Mesendoderm (in vitro differentiated cells): ENCODE results near the gene IGFBP2.

ENCODE experiments used
- DNase-seq: peaks from one replicate; pipeline ENCODE4 v3.0.0; 2013
- H2AK5ac ChIP-seq: 2 replicates; pipeline ENCODE4 v1.6.1; 2013; ENCODE audit warnings: low read length, inconsistent platforms
- H2BK120ac ChIP-seq: 2 replicates; pipeline ENCODE4 v1.6.1; 2013; ENCODE audit warnings: low read depth, mild to moderate bottlenecking, low read length, moderate library complexity, mixed read lengths
- H2BK15ac ChIP-seq: replicated peaks from 2 replicates; pipeline ENCODE4 v1.6.1; 2013; ENCODE audit warnings: low read depth, mild to moderate bottlenecking, moderate library complexity
- H2BK5ac ChIP-seq: 2 replicates; pipeline ENCODE4 v1.6.1; 2013; ENCODE audit warnings: low read length, inconsistent platforms
- H3K18ac ChIP-seq: 2 replicates; pipeline ENCODE4 v1.6.1; 2013; ENCODE audit warnings: mild to moderate bottlenecking, low read length, mixed read lengths
- H3K23ac ChIP-seq: one replicate; pipeline ENCODE4 v1.6.1; 2013; ENCODE audit warnings: low read length
- H3K27ac ChIP-seq: 2 replicates; pipeline ENCODE4 v1.5.1; 2013; ENCODE audit warnings: low read depth, mild to moderate bottlenecking, inconsistent platforms, low read length, moderate library complexity
- H3K27me3 ChIP-seq: 2 replicates; pipeline ENCODE4 v1.6.1; 2013; ENCODE audit warnings: low read length, control low read depth, mild to moderate bottlenecking, inconsistent platforms; ENCODE audit not compliant: insufficient read depth, poor library complexity
- H3K36me3 ChIP-seq: 2 replicates; pipeline ENCODE4 v1.6.1; 2013; ENCODE audit warnings: low read length, inconsistent platforms; ENCODE audit not compliant: control insufficient read depth, insufficient read depth
- H3K4ac ChIP-seq: one replicate; pipeline ENCODE4 v1.6.1; 2013; ENCODE audit warnings: low read depth, mild to moderate bottlenecking, low read length, moderate library complexity
- H3K4me1 ChIP-seq: 2 replicates; pipeline ENCODE4 v1.6.1; 2013; ENCODE audit warnings: low read depth, low read length, inconsistent platforms; ENCODE audit not compliant: control insufficient read depth
- H3K4me2 ChIP-seq: 2 replicates; pipeline ENCODE4 v1.6.1; 2013; ENCODE audit warnings: low read length
- H3K4me3 ChIP-seq: 2 replicates; pipeline ENCODE4 v1.5.1; 2013; ENCODE audit warnings: mild to moderate bottlenecking, low read length
- H3K56ac ChIP-seq: one replicate; pipeline ENCODE4 v1.6.1; 2013; ENCODE audit warnings: low read length
- H3K79me1 ChIP-seq: 2 replicates; pipeline ENCODE4 v1.6.1; 2013; ENCODE audit warnings: low read length, inconsistent platforms
- H3K79me2 ChIP-seq: 2 replicates; pipeline ENCODE4 v1.6.1; 2013; ENCODE audit warnings: mild to moderate bottlenecking, low read length; ENCODE audit not compliant: control insufficient read depth, insufficient read depth
- H3K9ac ChIP-seq: 2 replicates; pipeline ENCODE4 v1.6.1; 2013; ENCODE audit warnings: low read length, inconsistent platforms
- H4K5ac ChIP-seq: one replicate; pipeline ENCODE4 v1.6.1; 2013; ENCODE audit warnings: low read length
- H4K8ac ChIP-seq: one replicate; pipeline ENCODE4 v1.6.1; 2013; ENCODE audit warnings: low read depth, mild to moderate bottlenecking, control low read depth, low read length, moderate library complexity
- WGBS: extraction: QIAGEN DNeasy Blood & Tissue Kit; methylation state at CpG from one replicate; pipeline ENCODE4 v1.1.7; 2013; ENCODE audit warnings: low lambda C conversion rate, missing lambda C conversion rate; ENCODE audit not compliant: insufficient coverage; ENCODE audit errors: extremely low coverage; 5-methylcytosine and 5-hydroxymethylcytosine counted together

Gene IGFBP2

DNA sequence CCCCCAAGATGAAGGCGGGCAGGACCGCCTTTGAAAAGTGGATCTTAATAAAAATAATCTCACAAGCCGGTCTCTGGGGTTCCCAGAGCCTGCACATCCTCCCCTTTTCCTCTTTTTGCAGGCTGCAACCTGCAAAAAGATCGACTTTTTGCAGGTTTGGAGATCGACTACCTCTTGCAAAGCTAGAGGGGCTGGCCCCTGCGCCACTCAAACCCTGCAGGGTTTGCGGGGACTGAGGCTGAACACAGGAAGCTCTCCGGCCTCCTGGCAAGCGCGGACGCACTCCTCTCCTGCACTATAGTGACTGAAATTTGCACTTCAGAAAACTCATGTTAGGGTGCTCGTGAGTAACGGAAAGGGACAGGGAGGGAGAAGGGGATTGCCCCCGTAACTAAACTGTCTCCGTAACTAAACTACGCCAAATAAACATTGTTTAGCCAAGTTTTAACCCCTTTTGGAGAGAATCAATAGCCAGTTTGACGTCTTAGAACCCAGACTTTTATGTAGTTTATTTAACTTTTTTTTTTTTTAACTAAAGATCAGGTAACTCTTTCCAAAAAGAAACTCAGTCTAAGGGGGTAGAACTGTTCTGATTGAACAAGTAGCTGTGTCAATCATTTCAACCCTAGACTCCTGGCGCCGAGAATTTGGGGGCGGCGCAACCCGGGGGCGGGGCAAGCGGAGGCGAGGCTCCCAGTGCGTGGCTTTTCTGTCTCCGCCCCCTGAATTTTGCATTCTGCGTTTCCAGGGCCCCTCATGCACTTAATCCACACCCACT is 59.6 kb downstream of the IGFBP2 start:
- Histone ChIP-seq H2BK5ac (no peak overlapping the region), H3K79me1 (no peaks in the 10 kb centered on the region), H3K18ac (no peak overlapping the region), H3K27ac (peak overlapping the region; percentile 28), H3K79me2 (no peaks in the 10 kb centered on the region), H3K27me3 (peaks cover 14% of the 10 kb centered on the region), H3K4me3 (peak overlapping the region; percentile 52), H3K36me3 (no peaks in the 10 kb centered on the region), H3K9ac (peak overlapping the region; percentile 53), H4K5ac (no peak overlapping the region), H4K8ac (no peak overlapping the region), H3K23ac (no peak overlapping the region), H3K4me2 (peak overlapping the region; percentile 98), H2BK15ac (no peak overlapping the region), H3K56ac (peak overlapping the region; percentile 75), H3K4ac (no peak overlapping the region), H3K4me1 (peaks cover 10% of the 10 kb centered on the region), H2AK5ac (no peak overlapping the region), H2BK120ac (no peak overlapping the region)
- WGBS, result no CpG with 5 or more reads among the region's 28 CpGs
- peak; percentile 69 for DNase-seq

DNA sequence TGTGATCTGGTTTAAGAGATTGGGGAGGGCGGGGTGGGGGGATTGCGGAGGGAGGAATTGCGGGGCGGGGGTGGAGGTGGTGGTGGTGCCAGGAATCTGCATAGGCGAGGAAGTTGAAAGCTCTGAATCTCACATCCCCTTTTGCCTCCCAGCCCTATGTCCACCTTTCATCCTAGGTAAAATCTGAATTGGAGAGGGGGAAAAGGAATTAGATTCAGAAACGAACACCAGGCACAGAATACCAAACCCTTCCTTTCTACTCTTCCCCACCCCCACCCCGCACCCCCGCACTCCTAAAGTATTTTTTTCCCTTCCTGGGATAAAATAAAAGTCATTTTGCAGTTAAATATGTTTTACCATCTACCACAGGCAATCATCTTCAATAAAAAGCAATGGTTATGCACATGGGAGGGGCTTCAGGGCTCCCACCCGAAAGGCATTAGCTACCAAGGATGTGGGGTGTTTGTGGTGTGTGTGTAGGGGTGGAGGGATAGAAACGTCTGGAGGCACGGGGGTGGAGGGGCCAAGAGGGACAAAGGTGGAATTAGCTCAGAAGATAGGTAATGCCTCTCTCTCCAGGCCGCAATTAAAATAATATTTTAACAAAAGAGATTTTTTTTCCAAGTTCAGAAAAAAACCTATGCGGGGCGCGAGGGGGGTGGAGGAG is 60.3 kb downstream of the IGFBP2 start:
- no CpG with 5 or more reads among the region's 15 CpGs for WGBS

DNA sequence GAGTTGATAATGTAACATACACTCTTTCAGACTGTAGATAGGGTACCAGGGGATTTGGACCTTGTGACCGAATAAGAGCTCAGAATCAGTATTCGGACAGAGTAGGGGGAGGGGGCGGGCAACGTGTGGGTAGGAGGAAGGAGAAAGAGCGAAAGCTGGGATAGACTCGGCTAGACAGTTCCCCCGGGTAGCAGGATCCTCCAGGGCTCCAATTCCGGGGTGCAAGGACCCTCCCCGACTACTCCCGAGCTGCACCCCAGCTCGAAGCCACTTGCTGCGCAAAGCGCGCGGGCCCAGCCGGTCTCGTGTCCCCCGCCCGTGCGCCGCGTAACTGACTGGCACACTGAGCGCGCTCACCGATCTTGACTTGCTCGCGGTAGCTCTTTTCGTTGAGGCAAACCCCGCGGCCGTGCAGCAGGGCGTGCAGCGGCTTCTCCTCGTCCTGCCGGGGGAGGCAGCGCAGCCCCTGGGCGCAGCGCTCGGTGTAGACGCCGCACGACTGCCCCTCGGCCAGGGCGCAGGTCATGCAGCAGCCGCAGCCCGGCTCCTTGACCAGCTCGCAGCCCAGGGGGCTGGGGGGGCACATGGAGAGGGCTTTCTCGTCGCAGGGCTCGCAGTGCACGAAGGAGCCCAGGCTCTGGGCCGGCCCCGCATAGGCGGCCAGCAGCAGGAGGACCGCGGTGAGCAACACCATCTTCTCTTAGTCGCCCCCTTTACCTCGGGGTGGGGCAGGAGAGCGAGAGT is 61.0 kb downstream of the IGFBP2 start:
- peak overlapping the region; percentile 54 for H3K56ac ChIP-seq
- no peak overlapping the region for H4K8ac ChIP-seq
- H2BK120ac ChIP-seq, result no peak overlapping the region
- H3K27ac ChIP-seq, result no peak overlapping the region
- H2AK5ac ChIP-seq, result no peak overlapping the region
- H3K36me3 ChIP-seq, result no peaks in the 10 kb centered on the region
- H4K5ac ChIP-seq, result no peak overlapping the region
- no peak overlapping the region for H2BK5ac ChIP-seq
- DNase-seq, result peak; percentile 67
- H2BK15ac ChIP-seq, result no peak overlapping the region
- H3K79me2 ChIP-seq, result no peaks in the 10 kb centered on the region
- peaks cover 10% of the 10 kb centered on the region for H3K4me1 ChIP-seq
- H3K4me2 ChIP-seq, result peak overlapping the region; percentile 79
- no peak overlapping the region for H3K4ac ChIP-seq
- peaks cover 14% of the 10 kb centered on the region for H3K27me3 ChIP-seq
- peak overlapping the region; percentile 37 for H3K9ac ChIP-seq
- no peaks in the 10 kb centered on the region for H3K79me1 ChIP-seq
- H3K18ac ChIP-seq, result no peak overlapping the region
- peak overlapping the region; percentile 6 for H3K4me3 ChIP-seq
- no CpG with 5 or more reads among the region's 59 CpGs for WGBS
- peak overlapping the region; percentile 89 for H3K23ac ChIP-seq

More for the DNA sequence above, 60.3 kb downstream of the IGFBP2 start:
- Histone ChIP-seq H3K4me1 (peaks cover 10% of the 10 kb centered on the region), H2BK15ac (no peak overlapping the region), H2AK5ac (no peak overlapping the region), H4K5ac (no peak overlapping the region), H3K18ac (no peak overlapping the region), H2BK5ac (no peak overlapping the region), H3K79me2 (no peaks in the 10 kb centered on the region), H3K27ac (no peak overlapping the region), H3K4me3 (no peak overlapping the region), H3K4ac (no peak overlapping the region), H3K56ac (peak overlapping the region; percentile 54), H3K36me3 (no peaks in the 10 kb centered on the region), H3K4me2 (peak overlapping the region; percentile 79), H4K8ac (no peak overlapping the region), H3K9ac (no peak overlapping the region), H3K23ac (no peak overlapping the region), H3K79me1 (no peaks in the 10 kb centered on the region), H2BK120ac (no peak overlapping the region), H3K27me3 (peaks cover 14% of the 10 kb centered on the region)
- DNase-seq, result no peak

DNA sequence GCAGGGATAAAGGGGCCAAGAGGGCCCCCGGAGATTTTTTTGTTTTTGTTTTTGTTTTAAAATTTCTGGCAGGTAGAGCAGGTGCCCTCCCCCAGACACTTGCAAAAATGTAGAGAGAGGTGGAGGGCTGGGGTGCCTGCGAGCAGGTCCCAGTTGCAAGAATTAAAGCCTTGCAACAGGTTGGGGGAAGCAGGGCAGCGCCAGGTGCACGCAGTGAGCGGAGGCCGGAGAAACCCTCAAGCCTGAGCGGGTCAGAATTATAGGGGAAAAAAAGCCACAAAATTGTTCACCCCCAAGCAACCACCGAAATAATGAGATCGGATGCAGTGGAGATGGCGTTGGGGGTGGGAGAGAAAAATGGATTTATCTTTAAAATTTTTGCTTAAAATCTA is 61.6 kb downstream of the IGFBP2 start:
- Histone ChIP-seq H3K27me3 (peaks cover 14% of the 10 kb centered on the region), H3K4me1 (peaks cover 10% of the 10 kb centered on the region), H3K36me3 (no peaks in the 10 kb centered on the region), H4K8ac (no peak overlapping the region), H3K56ac (no peak overlapping the region), H3K79me2 (no peaks in the 10 kb centered on the region), H3K4me2 (peak overlapping the region; percentile 79), H3K9ac (no peak overlapping the region), H3K4me3 (no peak overlapping the region), H3K18ac (no peak overlapping the region), H2BK5ac (no peak overlapping the region), H2BK15ac (no peak overlapping the region), H4K5ac (no peak overlapping the region), H2AK5ac (no peak overlapping the region), H3K27ac (no peak overlapping the region), H3K79me1 (no peaks in the 10 kb centered on the region), H3K23ac (peak overlapping the region; percentile 89), H2BK120ac (no peak overlapping the region), H3K4ac (no peak overlapping the region)
- no peak for DNase-seq
- WGBS, result no CpG with 5 or more reads among the region's 10 CpGs

DNA sequence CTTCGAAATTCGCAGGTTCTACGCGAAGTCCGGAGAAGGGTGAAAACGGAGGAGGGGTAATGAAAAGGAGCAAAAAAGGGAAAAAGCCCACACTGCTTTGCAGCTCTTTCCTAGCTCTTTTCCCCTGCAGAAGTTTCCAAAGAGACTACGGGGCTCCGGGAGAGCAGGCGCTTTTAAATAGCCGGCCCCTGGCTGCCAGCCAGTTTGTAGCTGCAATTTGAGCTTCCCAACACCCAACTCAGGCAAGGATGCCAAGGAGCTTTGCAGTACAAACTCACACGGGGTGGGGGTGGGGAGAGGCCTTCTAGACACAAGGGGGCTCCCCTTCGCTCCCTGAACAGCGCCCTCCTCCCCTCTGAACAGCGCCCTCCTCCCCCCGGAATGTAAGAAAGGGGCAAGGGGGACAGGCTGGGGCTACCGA is 62.2 kb downstream of the IGFBP2 start, which contains the start of gene IGFBP5:
Gene IGFBP5 (minus strand): TSS at position 149 of the 421 bp plus-strand sequence. CDS start 774 bp downstream, outside the sequence.
- Histone ChIP-seq H3K4me3 (no peak within 1 kb of the TSS), H2BK5ac (no peak within 1 kb of the TSS), H3K9ac (peak within 1 kb of the TSS; percentile 37), H2BK120ac (no peak within 1 kb of the TSS), H2AK5ac (no peak within 1 kb of the TSS), H3K36me3 (no peaks in the 10 kb centered on the region), H4K5ac (no peak within 1 kb of the TSS), H3K79me1 (no peaks in the 10 kb centered on the region), H3K79me2 (no peaks in the 10 kb centered on the region), H3K4ac (no peak within 1 kb of the TSS), H3K23ac (peak within 1 kb of the TSS; percentile 89), H3K56ac (peak within 1 kb of the TSS; percentile 54), H2BK15ac (no peak within 1 kb of the TSS), H3K4me2 (peak within 1 kb of the TSS; percentile 79), H3K27me3 (peaks cover 14% of the 10 kb centered on the region), H3K18ac (no peak within 1 kb of the TSS), H3K27ac (no peak within 1 kb of the TSS), H3K4me1 (peaks cover 10% of the 10 kb centered on the region), H4K8ac (no peak within 1 kb of the TSS)
- DNase-seq, result peak; percentile 82
- WGBS, result no CpG with 5 or more reads among the region's 16 CpGs
